ENCODE results near the gene SCNN1A. TPM values are rescaled to one million over a fixed set of nuclear protein-coding genes. Genes with fewer than 3 reads are reported as not detected.
A peak's percentile ranks its signal among the peaks of the same experiment; 100 is the strongest.

The SCNN1A gene
- total and polyA plus RNA-seq, 2 of the 13 experiments (the other 11 are each of a cell fraction or from before 2014, with no cell fraction given): 1.5 to 14.6 TPM

DNA sequence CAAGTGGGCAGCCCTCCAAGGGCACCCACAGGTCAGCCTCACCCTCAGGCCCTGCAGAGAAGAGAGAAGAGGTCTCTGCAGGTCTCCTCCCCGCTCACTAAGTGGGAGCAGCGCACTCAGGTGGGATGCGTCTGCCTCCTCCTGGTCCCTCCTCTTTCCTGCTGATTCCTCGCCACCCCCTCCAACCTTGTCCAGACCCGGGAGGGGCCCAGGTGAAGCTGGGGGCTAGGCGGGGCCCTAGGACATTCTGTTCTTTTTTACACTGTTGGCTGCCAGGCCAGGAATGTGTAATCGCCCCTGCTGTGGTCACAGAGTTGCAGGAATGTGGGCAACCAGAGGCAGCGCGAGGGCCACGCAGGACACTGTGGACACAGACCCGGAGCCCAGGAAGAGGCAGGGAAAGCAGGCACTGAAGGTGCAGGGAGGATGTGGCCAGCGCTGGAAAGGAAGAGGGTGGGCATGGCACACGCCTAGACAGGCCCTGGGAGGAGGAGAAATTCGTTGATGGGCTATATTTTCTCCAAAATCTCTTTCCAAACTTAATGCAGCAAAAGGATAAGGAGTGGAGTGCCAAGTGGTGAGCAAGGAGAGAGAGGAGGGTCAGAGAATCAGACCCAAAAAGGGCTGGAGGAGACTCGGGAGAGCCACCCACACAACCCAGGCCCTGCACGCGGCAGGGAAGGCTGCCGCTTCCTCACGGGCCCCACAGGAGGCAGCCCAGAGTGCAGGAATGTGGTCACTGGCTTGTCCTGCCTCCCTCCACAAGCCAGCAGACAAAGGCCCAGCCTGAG, 911 bp upstream of the SCNN1A start (continued):
- TF ChIP-seq, protein P1, sequence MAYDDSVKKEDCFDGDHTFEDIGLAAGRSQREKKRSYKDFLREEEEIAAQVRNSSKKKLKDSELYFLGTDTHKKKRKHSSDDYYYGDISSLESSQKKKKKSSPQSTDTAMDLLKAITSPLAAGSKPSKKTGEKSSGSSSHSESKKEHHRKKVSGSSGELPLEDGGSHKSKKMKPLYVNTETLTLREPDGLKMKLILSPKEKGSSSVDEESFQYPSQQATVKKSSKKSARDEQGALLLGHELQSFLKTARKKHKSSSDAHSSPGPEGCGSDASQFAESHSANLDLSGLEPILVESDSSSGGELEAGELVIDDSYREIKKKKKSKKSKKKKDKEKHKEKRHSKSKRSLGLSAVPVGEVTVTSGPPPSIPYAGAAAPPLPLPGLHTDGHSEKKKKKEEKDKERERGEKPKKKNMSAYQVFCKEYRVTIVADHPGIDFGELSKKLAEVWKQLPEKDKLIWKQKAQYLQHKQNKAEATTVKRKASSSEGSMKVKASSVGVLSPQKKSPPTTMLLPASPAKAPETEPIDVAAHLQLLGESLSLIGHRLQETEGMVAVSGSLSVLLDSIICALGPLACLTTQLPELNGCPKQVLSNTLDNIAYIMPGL (CRISPR knock-in tag; IDR thresholded peaks at IDR 0.05; ENCODE audit: borderline replicate concordance in 1 of 2, low read depth in 1 of 2): peak; percentile 53 to 61; a peak in 3 of 4 replicates
- TF ChIP-seq MAZ (IDR thresholded peaks at IDR 0.05; ENCODE audit: borderline replicate concordance, low read depth, low read length) (no peak), MAZ (CRISPR knock-in tag; IDR thresholded peaks at IDR 0.05; ENCODE audit: low read depth) (peak; percentile 55; the same call in 1 of the 2 replicates), SOX5 (CRISPR knock-in tag; IDR thresholded peaks at IDR 0.05; ENCODE audit: borderline replicate concordance) (no peak), ZNF776 (CRISPR knock-in tag; IDR thresholded peaks at IDR 0.05) (no peak), MLLT10 (CRISPR knock-in tag; IDR thresholded peaks at IDR 0.05) (no peak), XRCC5 (optimal IDR thresholded peaks at IDR 0.05; ENCODE audit: low read length) (peak; percentile 39), ARNTL (CRISPR knock-in tag; IDR thresholded peaks at IDR 0.05) (peak; percentile 45; the same call in 1 of the 2 replicates), ZC3H13 (CRISPR knock-in tag; IDR thresholded peaks at IDR 0.05) (no peak), ZNF17 (CRISPR knock-in tag; IDR thresholded peaks at IDR 0.05) (no peak), ZNF34 (CRISPR knock-in tag; IDR thresholded peaks at IDR 0.05; ENCODE audit: borderline replicate concordance) (no peak), ZNF572 (CRISPR knock-in tag; IDR thresholded peaks at IDR 0.05) (peak; percentile 56; the same call in 1 of the 2 replicates), FOSL2 (CRISPR knock-in tag; IDR thresholded peaks at IDR 0.05) (no peak; the same call in 1 of the 2 replicates), KAT8 (CRISPR knock-in tag; IDR thresholded peaks at IDR 0.05) (peak; percentile 47), FOXP1 (IDR thresholded peaks at IDR 0.05) (no peak), FOXP1 (CRISPR knock-in tag; IDR thresholded peaks at IDR 0.05) (0 out of 2 replicates have a peak, but pooled peaks have one; percentile 16), KLF16 (CRISPR knock-in tag; IDR thresholded peaks at IDR 0.05) (no peak; a peak in 1 of 4 replicates)
- TF ChIP-seq, protein P2, sequence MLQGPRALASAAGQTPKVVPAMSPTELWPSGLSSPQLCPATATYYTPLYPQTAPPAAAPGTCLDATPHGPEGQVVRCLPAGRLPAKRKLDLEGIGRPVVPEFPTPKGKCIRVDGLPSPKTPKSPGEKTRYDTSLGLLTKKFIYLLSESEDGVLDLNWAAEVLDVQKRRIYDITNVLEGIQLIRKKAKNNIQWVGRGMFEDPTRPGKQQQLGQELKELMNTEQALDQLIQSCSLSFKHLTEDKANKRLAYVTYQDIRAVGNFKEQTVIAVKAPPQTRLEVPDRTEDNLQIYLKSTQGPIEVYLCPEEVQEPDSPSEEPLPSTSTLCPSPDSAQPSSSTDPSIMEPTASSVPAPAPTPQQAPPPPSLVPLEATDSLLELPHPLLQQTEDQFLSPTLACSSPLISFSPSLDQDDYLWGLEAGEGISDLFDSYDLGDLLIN (CRISPR knock-in tag; IDR thresholded peaks at IDR 0.05; ENCODE audit: borderline replicate concordance): no peak
- TF ChIP-seq, protein P3, sequence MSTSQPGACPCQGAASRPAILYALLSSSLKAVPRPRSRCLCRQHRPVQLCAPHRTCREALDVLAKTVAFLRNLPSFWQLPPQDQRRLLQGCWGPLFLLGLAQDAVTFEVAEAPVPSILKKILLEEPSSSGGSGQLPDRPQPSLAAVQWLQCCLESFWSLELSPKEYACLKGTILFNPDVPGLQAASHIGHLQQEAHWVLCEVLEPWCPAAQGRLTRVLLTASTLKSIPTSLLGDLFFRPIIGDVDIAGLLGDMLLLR (CRISPR knock-in tag; IDR thresholded peaks at IDR 0.05): no peak
- TF ChIP-seq, protein P4, sequence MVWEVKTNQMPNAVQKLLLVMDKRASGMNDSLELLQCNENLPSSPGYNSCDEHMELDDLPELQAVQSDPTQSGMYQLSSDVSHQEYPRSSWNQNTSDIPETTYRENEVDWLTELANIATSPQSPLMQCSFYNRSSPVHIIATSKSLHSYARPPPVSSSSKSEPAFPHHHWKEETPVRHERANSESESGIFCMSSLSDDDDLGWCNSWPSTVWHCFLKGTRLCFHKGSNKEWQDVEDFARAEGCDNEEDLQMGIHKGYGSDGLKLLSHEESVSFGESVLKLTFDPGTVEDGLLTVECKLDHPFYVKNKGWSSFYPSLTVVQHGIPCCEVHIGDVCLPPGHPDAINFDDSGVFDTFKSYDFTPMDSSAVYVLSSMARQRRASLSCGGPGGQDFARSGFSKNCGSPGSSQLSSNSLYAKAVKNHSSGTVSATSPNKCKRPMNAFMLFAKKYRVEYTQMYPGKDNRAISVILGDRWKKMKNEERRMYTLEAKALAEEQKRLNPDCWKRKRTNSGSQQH (CRISPR knock-in tag; IDR thresholded peaks at IDR 0.05; ENCODE audit: low read depth): no peak
- TF ChIP-seq, protein P5, sequence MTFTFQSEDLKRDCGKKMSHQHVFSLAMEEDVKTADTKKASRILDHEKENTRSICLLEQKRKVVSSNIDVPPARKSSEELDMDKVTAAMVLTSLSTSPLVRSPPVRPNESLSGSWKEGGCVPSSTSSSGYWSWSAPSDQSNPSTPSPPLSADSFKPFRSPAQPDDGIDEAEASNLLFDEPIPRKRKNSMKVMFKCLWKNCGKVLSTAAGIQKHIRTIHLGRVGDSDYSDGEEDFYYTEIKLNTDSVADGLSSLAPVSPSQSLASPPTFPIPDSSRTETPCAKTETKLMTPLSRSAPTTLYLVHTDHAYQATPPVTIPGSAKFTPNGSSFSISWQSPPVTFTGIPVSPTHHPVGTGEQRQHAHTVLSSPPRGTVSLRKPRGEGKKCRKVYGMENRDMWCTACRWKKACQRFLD (CRISPR knock-in tag; IDR thresholded peaks at IDR 0.05; ENCODE audit: borderline replicate concordance): peak; percentile 75; the same call in 1 of the 2 replicates
- TF ChIP-seq, protein P6, sequence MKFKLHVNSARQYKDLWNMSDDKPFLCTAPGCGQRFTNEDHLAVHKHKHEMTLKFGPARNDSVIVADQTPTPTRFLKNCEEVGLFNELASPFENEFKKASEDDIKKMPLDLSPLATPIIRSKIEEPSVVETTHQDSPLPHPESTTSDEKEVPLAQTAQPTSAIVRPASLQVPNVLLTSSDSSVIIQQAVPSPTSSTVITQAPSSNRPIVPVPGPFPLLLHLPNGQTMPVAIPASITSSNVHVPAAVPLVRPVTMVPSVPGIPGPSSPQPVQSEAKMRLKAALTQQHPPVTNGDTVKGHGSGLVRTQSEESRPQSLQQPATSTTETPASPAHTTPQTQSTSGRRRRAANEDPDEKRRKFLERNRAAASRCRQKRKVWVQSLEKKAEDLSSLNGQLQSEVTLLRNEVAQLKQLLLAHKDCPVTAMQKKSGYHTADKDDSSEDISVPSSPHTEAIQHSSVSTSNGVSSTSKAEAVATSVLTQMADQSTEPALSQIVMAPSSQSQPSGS (CRISPR knock-in tag; IDR thresholded peaks at IDR 0.05): no peak

Measured in HepG2 (cell line).